Measurements from ENCODE around the gene ZNF888.
"Not testable (repeated sequence)": the region's sequence is repeated elsewhere in the genome, so short reads cannot be mapped to it uniquely, and the experiment has no call there.

Gene ZNF888

GRCh38 chr19:52871466-52871865 lies 51.8 kb downstream of the ZNF888 start:
- DNase-seq = no peak

GRCh38 chr19:52868031-52868430 lies 55.2 kb downstream of the ZNF888 start:
- not testable (repeated sequence) for DNase-seq

- DNase-seq = peak; percentile 72 to 86 (median 80)
Measured at GRCh38 chr19:52857378-52858191, 65.6 kb downstream of the ZNF888 start, which contains the start of gene ZNF468. Gene ZNF468 (minus strand): TSS chr19:52857619. CDS start chr19:52854272, 3,347 bp downstream.

- peak in 2 of 3 donors; percentile 5 to 8 for DNase-seq
Measured at GRCh38 chr19:52856540-52857377, 66.5 kb downstream of the ZNF888 start.

Data from suppressor macrophage treated with lipopolysaccharide for 1 hour (primary cell).